AG08395 (cell line): ENCODE data around the gene LPP.
"Not testable (repeated sequence)": the region's sequence is repeated elsewhere in the genome, so short reads cannot be mapped to it uniquely, and the experiment has no call there.

Source experiments
- DNase-seq: peaks from one replicate; pipeline ENCODE4 v3.0.0; 2012; ENCODE audit warnings: mixed read lengths, low spot score

The LPP gene

GRCh38 chr3:188439080-188439479 lies 285.1 kb downstream of the LPP start:
- DNase-seq: no peak

GRCh38 chr3:188440340-188440972 lies 286.5 kb downstream of the LPP start:
- DNase-seq: no peak

GRCh38 chr3:188442430-188442829 lies 288.5 kb downstream of the LPP start:
- no peak for DNase-seq

- not testable (repeated sequence) for DNase-seq
Observed at GRCh38 chr3:188445175-188445574, 291.2 kb downstream of the LPP start.

- DNase-seq: no peak
Observed at GRCh38 chr3:188446014-188446413, 292.1 kb downstream of the LPP start.

GRCh38 chr3:188446766-188447165 lies 292.8 kb downstream of the LPP start:
- no peak for DNase-seq

GRCh38 chr3:188448813-188449212 lies 294.9 kb downstream of the LPP start:
- DNase-seq: no peak

- DNase-seq: no peak
Observed at GRCh38 chr3:188449421-188449820, 295.5 kb downstream of the LPP start.

GRCh38 chr3:188452158-188452772 lies 298.3 kb downstream of the LPP start:
- no peak for DNase-seq

GRCh38 chr3:188453431-188454384 lies 299.8 kb downstream of the LPP start:
- DNase-seq: no peak

GRCh38 chr3:188455748-188456147 lies 301.8 kb downstream of the LPP start:
- no peak for DNase-seq

- no peak for DNase-seq
Observed at GRCh38 chr3:188458756-188459155, 304.8 kb downstream of the LPP start.

- no peak for DNase-seq
Observed at GRCh38 chr3:188465311-188465710, 311.4 kb downstream of the LPP start.

- no peak for DNase-seq
Observed at GRCh38 chr3:188468196-188468595, 314.2 kb downstream of the LPP start.

GRCh38 chr3:188468662-188469061 lies 314.7 kb downstream of the LPP start:
- DNase-seq: no peak

GRCh38 chr3:188469228-188469885 lies 315.4 kb downstream of the LPP start:
- no peak for DNase-seq

- no peak for DNase-seq
Observed at GRCh38 chr3:188470508-188471130, 316.7 kb downstream of the LPP start.

- no peak for DNase-seq
Observed at GRCh38 chr3:188471723-188472122, 317.8 kb downstream of the LPP start.

GRCh38 chr3:188472336-188472735 lies 318.4 kb downstream of the LPP start:
- no peak for DNase-seq

- no peak for DNase-seq
Observed at GRCh38 chr3:188473045-188473444, 319.1 kb downstream of the LPP start.

- no peak for DNase-seq
Observed at GRCh38 chr3:188473591-188474288, 319.8 kb downstream of the LPP start.
